HCT116 (cell line): ENCODE results near the gene WDR62. TPM values are rescaled to one million over a fixed set of nuclear protein-coding genes. Genes with fewer than 3 reads are reported as not detected.

ENCODE experiments used
- ATAC-seq: fragments of 200-7000 bp; cut with Tn5 transposase; 2 replicates; pipeline ENCODE4 v1.9.1; 2020; ENCODE audit warnings: mild to moderate bottlenecking, moderate library complexity
- BruUV-seq: library from RNA; stranded (reverse); fragments of 400-500 nt; replicated peaks from 2 replicates; lab custom pipeline; 2021; lab: Mats Ljungman, UMichigan
- CTCF ChIA-PET: fragments of 300-600 bp; sonication (Branson Sonifier 250); formaldehyde crosslinking; loops from one replicate; lab custom pipeline; 2021; ENCODE audit warnings: antibody characterized with exemption; lab: Charles Lee
- POLR2A ChIA-PET: fragments of 300-600, 350-600 bp; sonication (Branson Sonifier 250); formaldehyde crosslinking; loops from one replicate; lab custom pipeline; 2021; ENCODE audit warnings: antibody characterized with exemption; lab: Charles Lee
- RAD21 ChIA-PET, 2 experiments: fragments of 300-600 bp; sonication (Branson Sonifier 250); formaldehyde crosslinking; loops; one replicate each; lab custom pipeline; 2023; ENCODE audit warnings: low total read pairs in 2 of 2; ENCODE audit not compliant: uncharacterized antibody in 2 of 2, unreplicated experiment in 2 of 2, low non-redundant PET in 1 of 2; lab: Charles Lee
- DNase-seq: peaks from one replicate; pipeline ENCODE4 v3.0.0-alpha.2; 2010; ENCODE audit warnings: low read depth, low spot score
- H2AFZ ChIP-seq: fragments of 200-600 bp; shearing (Covaris generic), sonication (generic); 2 replicates; pipeline ENCODE4 v1.6.1; 2017; ENCODE audit warnings: low read depth, mixed run types, mixed read lengths, antibody characterized with exemption, low read length; ENCODE audit not compliant: poor library complexity, severe bottlenecking
- H3K27ac ChIP-seq: 2 replicates; pipeline ENCODE4 v1.5.1; 2012; ENCODE audit warnings: low read depth, low read length
- H3K27me3 ChIP-seq: fragments of 200-600 bp; sonication (generic); 2 replicates; pipeline ENCODE4 v1.6.1; 2016; ENCODE audit warnings: mixed run types, low read length, mixed read lengths; ENCODE audit not compliant: insufficient read depth
- H3K36me3 ChIP-seq, 2 experiments: fragments of 200-500 bp in 1 of 2; fragments of 200-600 bp in 1 of 2; sonication (Bioruptor generic) in 1 of 2; sonication (generic) in 1 of 2; 2 replicates each; pipeline versions ENCODE4 v1.5.1 to v1.6.1; 2014 to 2016; ENCODE audit warnings: low read length in 2 of 2, inconsistent platforms in 1 of 2, mixed read lengths in 1 of 2, mixed run types in 1 of 2; ENCODE audit not compliant: insufficient read depth in 2 of 2, control insufficient read depth in 1 of 2
- H3K4me1 ChIP-seq, 2 experiments: fragments of 200-600 bp in 1 of 2; sonication (generic) in 1 of 2; 2 replicates each; pipeline versions ENCODE4 v1.5.1 to v1.6.1; 2012 to 2017; ENCODE audit warnings: low read length in 2 of 2, inconsistent platforms in 1 of 2, mild to moderate bottlenecking in 1 of 2, mixed read lengths in 1 of 2, mixed run types in 1 of 2, moderate library complexity in 1 of 2; ENCODE audit not compliant: insufficient read depth in 2 of 2, control insufficient read depth in 1 of 2
- H3K4me2 ChIP-seq: fragments of 200-600 bp; sonication (generic); 2 replicates; pipeline ENCODE4 v1.6.1; 2017; ENCODE audit warnings: mixed run types, low read length, mixed read lengths
- H3K4me3 ChIP-seq, 2 experiments: fragments of 200-600 bp in 1 of 2; sonication (generic) in 1 of 2; replicated peaks in 1 of 2; 2 replicates each; pipeline ENCODE4 v1.5.1; 2011 to 2016; ENCODE audit warnings: low read length in 2 of 2, control low read depth in 1 of 2, low read depth in 1 of 2, mild to moderate bottlenecking in 1 of 2, mixed read lengths in 1 of 2, mixed run types in 1 of 2
- H3K79me2 ChIP-seq: fragments of 200-600 bp; sonication (generic); 2 replicates; pipeline ENCODE4 v1.6.1; 2017; ENCODE audit warnings: mild to moderate bottlenecking, mixed run types, low read length, moderate library complexity, mixed read lengths; ENCODE audit not compliant: insufficient read depth
- H3K9ac ChIP-seq: fragments of 200-600 bp; sonication (generic); 2 replicates; pipeline ENCODE4 v1.6.1; 2016; ENCODE audit warnings: low read length, mixed read lengths
- H3K9me2 ChIP-seq: fragments of 200-600 bp; sonication (generic), shearing (Covaris generic); 2 replicates; pipeline ENCODE4 v1.6.1; 2017; ENCODE audit warnings: mixed run types, mild to moderate bottlenecking, moderate library complexity; ENCODE audit not compliant: insufficient read depth
- H3K9me3 ChIP-seq, 2 experiments: fragments of 200-500 bp in 1 of 2; fragments of 200-600 bp in 1 of 2; sonication (Bioruptor generic) in 1 of 2; sonication (generic) in 1 of 2; 2 replicates each; pipeline ENCODE4 v1.6.1; 2014 to 2017; ENCODE audit warnings: low read length in 2 of 2, mixed read lengths in 2 of 2, inconsistent platforms in 1 of 2, low read depth in 1 of 2, mild to moderate bottlenecking in 1 of 2, mixed run types in 1 of 2, moderate library complexity in 1 of 2; ENCODE audit not compliant: control insufficient read depth in 1 of 2, insufficient read depth in 1 of 2
- H4K20me1 ChIP-seq: fragments of 200-600 bp; sonication (generic), shearing (Covaris generic); 2 replicates; pipeline ENCODE4 v1.6.1; 2017; ENCODE audit warnings: mixed run types, mild to moderate bottlenecking, moderate library complexity; ENCODE audit not compliant: insufficient read depth
- ATF3 ChIP-seq: IDR thresholded peaks from 2 replicates; pipeline ENCODE4 v1.6.1; 2012
- CTCF ChIP-seq, 3 experiments: fragments of 200-600 bp in 1 of 3; sonication (generic) in 1 of 3; IDR thresholded peaks in 2 of 3; conservative IDR thresholded peaks in 1 of 3; 2 replicates each; pipeline ENCODE4 v1.5.1; 2012 to 2017; ENCODE audit warnings: low read depth in 2 of 3, low read length in 2 of 3, antibody characterized with exemption in 1 of 3, borderline replicate concordance in 1 of 3, control low read depth in 1 of 3, mild to moderate bottlenecking in 1 of 3, mixed read lengths in 1 of 3, mixed run types in 1 of 3, moderate library complexity in 1 of 3; ENCODE audit not compliant: insufficient read depth in 1 of 3
- EGR1 ChIP-seq: IDR thresholded peaks from 2 replicates; pipeline ENCODE4 v1.6.1; 2012; ENCODE audit warnings: low read depth
- EZH2phosphoT487 ChIP-seq: fragments of 200-600 bp; IDR thresholded peaks from 2 replicates; pipeline ENCODE4 v1.6.1; 2018; ENCODE audit warnings: antibody characterized with exemption, borderline replicate concordance
- FOSL1 ChIP-seq: IDR thresholded peaks from 2 replicates; pipeline ENCODE4 v1.6.1; 2012; ENCODE audit warnings: low read depth
- POLR2A ChIP-seq: IDR thresholded peaks from 2 replicates; pipeline ENCODE4 v1.7.0; 2011; ENCODE audit warnings: borderline replicate concordance; ENCODE audit not compliant: insufficient read depth, insufficient read length; ENCODE audit errors: extremely low read depth
- ZBTB33 ChIP-seq: IDR thresholded peaks from 2 replicates; pipeline ENCODE4 v1.6.1; 2011; ENCODE audit warnings: mild to moderate bottlenecking, low read length, moderate library complexity; ENCODE audit not compliant: insufficient replicate concordance; ENCODE audit errors: extremely low read depth
- intact Hi-C: fragments of 100-400 bp; cut with micrococcal nuclease; formaldehyde crosslinking; loops from 2 replicates; pipeline ENCODE4 v1.10.0; 2022
- total RNA-seq: library from RNA; stranded (reverse); gene quantifications from one replicate; pipeline ENCODE4 v1.2.1, GENCODE V29; 2021; ENCODE audit not compliant: unreplicated experiment

The WDR62 gene
- total RNA-seq, 1 experiment from 2014 or later: 17.0 TPM

DNA sequence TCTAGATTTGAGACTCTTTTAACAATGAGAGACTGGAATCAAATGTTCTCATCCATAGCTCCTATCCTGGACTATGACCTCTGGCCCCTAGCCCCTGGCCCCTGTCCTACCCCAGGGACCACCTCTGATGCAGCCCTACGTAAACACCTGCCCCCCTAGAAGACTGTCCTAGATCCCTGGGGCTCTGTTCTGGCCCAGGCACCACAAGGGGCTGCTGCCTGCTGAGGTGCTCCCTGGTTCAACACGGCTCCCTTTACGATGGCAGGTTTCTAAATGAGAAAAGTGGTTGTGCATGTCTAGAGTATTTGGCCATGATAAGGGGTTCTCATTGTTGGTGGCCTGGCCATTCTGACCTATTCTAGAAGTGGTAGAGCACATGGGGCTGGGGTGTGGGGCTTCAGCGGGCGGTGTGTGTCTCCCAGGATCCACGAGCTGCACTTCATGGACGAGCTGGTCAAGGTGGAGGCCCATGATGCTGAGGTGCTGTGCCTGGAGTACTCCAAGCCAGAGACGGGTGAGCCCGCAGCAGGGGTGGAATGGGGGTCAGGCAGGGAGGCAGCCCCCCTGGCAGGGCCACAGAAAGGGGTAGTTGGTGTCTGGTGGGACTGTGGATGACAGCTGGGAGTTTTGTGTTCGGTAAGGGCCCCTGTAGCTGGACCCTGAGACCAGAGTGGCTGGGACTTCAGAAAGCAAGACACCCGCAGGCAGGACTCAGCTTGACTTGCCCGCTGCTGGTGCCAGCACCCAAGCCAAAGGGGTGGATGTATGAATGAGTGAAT lies 29.7 kb downstream of the WDR62 start:
- ChIA-PET POLR2A (no interaction called here), RAD21 (no interaction called here)

More for the DNA sequence above, 29.7 kb downstream of the WDR62 start:
- TF ChIP-seq POLR2A (no peak), EZH2phosphoT487 (no peak), ATF3 (no peak), CTCF (IDR thresholded peaks at IDR 0.05 in 2 of 3, conservative IDR thresholded peaks at IDR 0.05 in 1 of 3; ENCODE audit: borderline replicate concordance in 1 of 3, insufficient read depth in 1 of 3, low read depth in 2 of 3, low read length in 2 of 3) (no peak), ZBTB33 (no peak), EGR1 (no peak), FOSL1 (no peak)
- Histone ChIP-seq H3K4me2 (no peak overlapping the region), H3K79me2 (no peaks in the 10 kb centered on the region), H3K4me3 (no peak overlapping the region), H3K4me1 (no peaks in the 10 kb centered on the region), H3K27me3 (no peaks in the 10 kb centered on the region), H3K27ac (no peak overlapping the region), H3K9me3 (no peaks in the 10 kb centered on the region), H3K9me2 (no peaks in the 10 kb centered on the region), H2AFZ (no peak overlapping the region), H3K36me3 (peaks cover 25 to 50% of the 10 kb centered on the region in 2 experiments), H4K20me1 (no peaks in the 10 kb centered on the region), H3K9ac (no peak overlapping the region)
- CTCF ChIA-PET: no interaction called here
- no peak for ATAC-seq
- BruUV-seq: no TSS peak
- intact Hi-C loops: no loop called here
- DNase-seq: no peak
